ENCODE measurements around the gene REV3L.

- TF ChIP-seq CTCF (IDR thresholded peaks at IDR 0.05) (no peak), POLR2AphosphoS5 (IDR thresholded peaks at IDR 0.05) (no peak), POLR2A (IDR thresholded peaks at IDR 0.05) (no peak)
These were observed 103.7 kb downstream of the REV3L start for GRCh38 chr6:111379302-111379701.
